A673 (cell line): ENCODE results near the gene MAML3. TPM values are rescaled to one million over a fixed set of nuclear protein-coding genes. Genes with fewer than 3 reads are reported as not detected.

Experiments
- BruUV-seq: library from RNA; stranded (reverse); fragments of 400-500 nt; replicated peaks from 2 replicates; lab custom pipeline; 2021; lab: Mats Ljungman, UMichigan
- CTCF ChIA-PET: fragments of 300-600 bp; sonication (Branson Sonifier 250); formaldehyde crosslinking; loops from one replicate; lab custom pipeline; 2022; ENCODE audit warnings: antibody characterized with exemption; lab: Charles Lee
- POLR2A ChIA-PET: fragments of 300-600 bp; sonication (Branson Sonifier 250); formaldehyde crosslinking; loops from one replicate; lab custom pipeline; 2022; ENCODE audit warnings: antibody characterized with exemption; ENCODE audit not compliant: low non-redundant PET; lab: Charles Lee
- DNase-seq: peaks from one replicate; pipeline ENCODE4 v3.0.0-alpha.2; 2015; ENCODE audit warnings: low spot score
- H3K27ac ChIP-seq: fragments of 200-600 bp; sonication (generic); 2 replicates; pipeline ENCODE4 v1.5.1; 2016; ENCODE audit warnings: mixed run types, low read depth, mild to moderate bottlenecking, mixed read lengths, antibody characterized with exemption, low read length; ENCODE audit not compliant: poor library complexity, severe bottlenecking
- H3K27me3 ChIP-seq: fragments of 200-600 bp; sonication (generic); replicated peaks from 2 replicates; pipeline ENCODE4 v1.6.1; 2017; ENCODE audit warnings: mixed run types, low read depth, mild to moderate bottlenecking, mixed read lengths, antibody characterized with exemption, low read length; ENCODE audit not compliant: insufficient read depth, poor library complexity
- H3K36me3 ChIP-seq: fragments of 200-600 bp; sonication (generic); 2 replicates; pipeline ENCODE4 v1.6.1; 2016; ENCODE audit warnings: mixed run types, mild to moderate bottlenecking, mixed read lengths, antibody characterized with exemption, low read length; ENCODE audit not compliant: insufficient read depth, poor library complexity, severe bottlenecking
- H3K4me1 ChIP-seq: fragments of 200-600 bp; sonication (generic); 2 replicates; pipeline ENCODE4 v1.6.1; 2017; ENCODE audit warnings: mixed run types, mild to moderate bottlenecking, mixed read lengths, antibody characterized with exemption, low read length; ENCODE audit not compliant: insufficient read depth, poor library complexity, severe bottlenecking
- H3K4me3 ChIP-seq: fragments of 200-600 bp; sonication (generic); 2 replicates; pipeline ENCODE4 v1.5.1; 2016; ENCODE audit warnings: low read depth, mixed run types, mild to moderate bottlenecking, mixed read lengths, low read length; ENCODE audit not compliant: poor library complexity, severe bottlenecking
- H3K9me3 ChIP-seq: fragments of 200-600 bp; sonication (generic); 2 replicates; pipeline ENCODE4 v1.6.1; 2016; ENCODE audit warnings: mixed run types, low read depth, mild to moderate bottlenecking, mixed read lengths, antibody characterized with exemption, low read length; ENCODE audit not compliant: poor library complexity, severe bottlenecking
- CTCF ChIP-seq: fragments of 300-800, 200-600 bp; sonication (generic); conservative IDR thresholded peaks from 2 replicates; pipeline ENCODE4 v1.5.1; 2017; ENCODE audit warnings: low read depth, mild to moderate bottlenecking, antibody characterized with exemption, low read length, moderate library complexity, mixed read lengths
- EZH2 ChIP-seq: fragments of 200-600 bp; sonication (generic); IDR thresholded peaks from 2 replicates; pipeline ENCODE4 v1.6.1; 2017; ENCODE audit warnings: borderline replicate concordance, low read depth, mild to moderate bottlenecking, mixed read lengths, antibody characterized with exemption, low read length; ENCODE audit not compliant: poor library complexity, severe bottlenecking
- intact Hi-C: fragments of 100-400 bp; cut with micrococcal nuclease; formaldehyde crosslinking; loops from one replicate; pipeline ENCODE4 v1.10.0; 2022; ENCODE audit not compliant: unreplicated experiment
- total RNA-seq: library from RNA; stranded (reverse); gene quantifications from 2 replicates; pipeline ENCODE4 v1.2.3, GENCODE V29; 2021

MAML3 gene
- total RNA-seq, 1 experiment from 2014 or later = 3.7 TPM

DNA sequence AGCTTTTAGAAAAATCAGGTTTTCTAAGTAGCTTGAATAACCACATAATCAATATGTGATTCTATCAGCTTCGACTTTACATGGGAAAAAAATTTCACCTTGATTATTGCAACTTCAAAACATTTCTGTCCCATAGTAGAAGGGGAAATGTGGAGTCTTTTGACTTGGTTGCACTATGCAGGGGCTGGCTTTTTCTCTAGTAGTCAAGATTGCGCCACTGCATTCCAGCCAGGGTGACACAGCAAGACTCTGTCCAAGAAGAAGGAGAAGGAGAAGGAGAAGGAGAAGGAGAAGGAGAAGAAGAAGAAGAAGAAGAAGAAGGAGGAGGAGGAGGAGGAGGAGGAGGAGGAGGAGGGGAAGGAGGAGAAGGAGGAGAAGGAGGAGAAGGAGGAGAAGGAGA is 84.9 kb downstream of the MAML3 start:
- ChIA-PET POLR2A (no interaction called here), CTCF (no interaction called here)
- Histone ChIP-seq H3K27me3 (no peaks in the 10 kb centered on the region), H3K36me3 (no peaks in the 10 kb centered on the region), H3K4me1 (no peaks in the 10 kb centered on the region), H3K27ac (no peak overlapping the region), H3K4me3 (no peak overlapping the region), H3K9me3 (no peaks in the 10 kb centered on the region)
- no TSS peak for BruUV-seq
- intact Hi-C loops = no loop called here
- TF ChIP-seq CTCF (no peak), EZH2 (no peak)
- DNase-seq = no peak

DNA sequence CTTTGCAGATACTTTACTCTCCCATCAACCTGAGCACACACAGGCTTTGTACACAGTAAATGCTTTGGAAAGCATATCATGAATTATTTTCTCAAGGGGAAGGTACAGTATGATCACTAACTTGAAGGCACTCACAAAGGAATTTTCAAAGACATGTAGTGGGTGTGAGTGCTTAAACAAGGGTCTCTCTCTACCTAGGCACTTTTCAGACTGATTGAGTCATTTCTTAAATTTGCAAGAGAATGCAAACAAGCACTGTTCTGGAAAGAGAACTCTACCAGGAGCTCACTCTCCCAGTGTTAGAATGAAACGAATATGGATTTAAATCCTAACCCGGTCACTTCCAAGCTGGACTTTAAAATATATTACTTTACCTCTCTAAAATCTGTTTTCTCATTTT is 85.7 kb downstream of the MAML3 start:
- H3K27ac ChIP-seq = no peak overlapping the region
- ChIA-PET POLR2A (no interaction called here), CTCF (no interaction called here)
- H3K27me3 ChIP-seq = no peaks in the 10 kb centered on the region
- BruUV-seq = no TSS peak
- H3K4me1 ChIP-seq = no peaks in the 10 kb centered on the region
- TF ChIP-seq CTCF = no peak
- no peak for TF ChIP-seq EZH2
- H3K9me3 ChIP-seq = no peaks in the 10 kb centered on the region
- no peak for DNase-seq
- no peak overlapping the region for H3K4me3 ChIP-seq
- intact Hi-C loops = no loop called here
- H3K36me3 ChIP-seq = no peaks in the 10 kb centered on the region

DNA sequence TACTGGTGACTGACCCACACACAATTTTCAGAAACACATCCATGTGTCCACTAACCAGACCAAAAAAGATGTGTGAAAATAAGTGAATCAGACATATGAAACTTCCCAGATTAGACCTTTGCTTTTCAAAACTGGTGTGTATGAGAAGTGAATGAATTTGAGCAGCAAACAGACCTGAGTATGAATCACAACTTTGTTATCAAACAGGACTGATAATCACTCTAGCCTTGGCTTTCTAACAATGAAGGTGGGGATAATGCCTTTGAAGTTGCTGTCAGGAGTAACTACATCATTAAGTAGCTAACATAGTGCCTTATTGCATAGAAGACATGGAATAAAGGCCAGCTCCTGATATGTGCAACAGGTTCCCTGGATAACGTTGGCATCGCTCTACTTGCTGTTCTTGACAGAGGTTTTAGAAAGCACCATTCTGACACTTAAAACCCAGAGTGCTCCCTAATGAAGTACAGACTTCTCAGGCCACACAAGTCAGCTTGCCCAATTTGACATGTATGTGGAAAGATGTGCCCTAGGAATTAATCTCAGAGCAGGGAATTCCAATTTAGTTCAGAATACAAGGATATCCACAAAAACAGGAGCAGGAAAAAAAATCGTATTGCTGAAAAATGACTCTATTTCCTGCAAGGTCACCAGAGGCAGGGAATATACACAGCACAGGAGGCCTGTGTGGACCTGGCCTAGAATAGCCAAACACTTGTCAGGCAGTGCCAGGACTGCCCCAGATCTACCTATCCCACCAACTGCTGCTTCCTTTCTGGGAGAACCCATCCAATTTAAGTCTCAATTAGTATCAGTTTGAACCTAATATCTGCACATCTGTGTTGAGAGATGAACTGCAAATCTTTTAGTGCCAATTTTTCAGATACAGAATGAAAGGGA is 87.7 kb downstream of the MAML3 start:
- Histone ChIP-seq H3K9me3 (no peaks in the 10 kb centered on the region), H3K27ac (no peak overlapping the region), H3K27me3 (no peaks in the 10 kb centered on the region), H3K4me1 (no peaks in the 10 kb centered on the region), H3K4me3 (no peak overlapping the region), H3K36me3 (no peaks in the 10 kb centered on the region)
- CTCF ChIA-PET = no interaction called here
- intact Hi-C loops = no loop called here
- no TSS peak for BruUV-seq
- no peak for DNase-seq
- TF ChIP-seq EZH2 (no peak), CTCF (no peak)
- POLR2A ChIA-PET = no interaction called here
